HL-60 (cell line): Measurements from ENCODE around the gene OR6Y1.

Experiments used
- DNase-seq, 2 experiments: peaks; one replicate each; pipeline ENCODE4 v3.0.0-alpha.2; 2010 to 2020; ENCODE audit warnings: low read depth in 1 of 2, low spot score in 1 of 2
- H3K27ac ChIP-seq: fragments of 250-450 bp; sonication (Bioruptor Pico); replicated peaks from 2 replicates; pipeline ENCODE4 v1.5.1; 2020; ENCODE audit warnings: mild to moderate bottlenecking, moderate library complexity
- H3K27me3 ChIP-seq: fragments of 250-450 bp; sonication (Bioruptor Pico); 2 replicates; pipeline ENCODE4 v1.5.1; 2021; ENCODE audit warnings: mild to moderate bottlenecking, moderate library complexity; ENCODE audit not compliant: insufficient read depth, poor library complexity, severe bottlenecking
- H3K4me3 ChIP-seq: replicated peaks from 2 replicates; pipeline ENCODE4 v1.5.1; 2011; ENCODE audit warnings: mild to moderate bottlenecking, control low read depth, low read length; ENCODE audit not compliant: insufficient read depth
- GABPA ChIP-seq: IDR thresholded peaks from 2 replicates; pipeline ENCODE4 v1.6.1; 2012; ENCODE audit warnings: low read depth
- POLR2AphosphoS5 ChIP-seq: IDR thresholded peaks from 2 replicates; pipeline ENCODE4 v1.6.1; 2012; ENCODE audit warnings: low read depth
- SPI1 ChIP-seq: IDR thresholded peaks from 2 replicates; pipeline ENCODE4 v1.6.1; 2012; ENCODE audit warnings: low read depth, mild to moderate bottlenecking, borderline replicate concordance
- TF ChIP-seq, protein P1 (sequence below): IDR thresholded peaks from 2 replicates; pipeline ENCODE4 v1.6.1; 2012; ENCODE audit warnings: low read depth; ENCODE audit not compliant: insufficient replicate concordance
- TF ChIP-seq, protein P2 (sequence below): IDR thresholded peaks from one replicate; pipeline ENCODE4 v1.5.1; 2011; ENCODE audit warnings: low read length, control low read depth, inconsistent platforms; ENCODE audit not compliant: insufficient read depth

Gene OR6Y1

DNA sequence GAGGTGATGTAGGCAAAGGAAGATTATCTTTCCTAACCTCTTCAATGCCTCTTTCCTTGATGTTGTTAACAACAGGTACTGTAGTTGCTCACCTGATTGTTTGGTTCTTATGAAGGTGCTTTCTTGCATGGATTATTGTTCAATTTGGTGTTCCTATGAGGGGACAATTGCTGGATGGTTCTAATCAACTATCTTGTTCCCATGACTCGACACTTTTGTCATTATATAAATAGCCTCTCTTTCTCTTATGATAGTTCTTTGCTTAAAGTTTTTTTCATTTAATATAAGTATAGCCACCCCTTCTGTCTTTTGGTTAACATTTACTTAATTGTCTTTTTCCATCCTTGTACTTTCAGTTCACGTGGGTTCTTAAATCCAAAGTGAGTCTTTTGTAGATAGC lies 46.7 kb downstream of the OR6Y1 start:
- TF ChIP-seq SPI1 = no peak
- TF ChIP-seq GABPA = no peak
- TF ChIP-seq, protein P1, sequence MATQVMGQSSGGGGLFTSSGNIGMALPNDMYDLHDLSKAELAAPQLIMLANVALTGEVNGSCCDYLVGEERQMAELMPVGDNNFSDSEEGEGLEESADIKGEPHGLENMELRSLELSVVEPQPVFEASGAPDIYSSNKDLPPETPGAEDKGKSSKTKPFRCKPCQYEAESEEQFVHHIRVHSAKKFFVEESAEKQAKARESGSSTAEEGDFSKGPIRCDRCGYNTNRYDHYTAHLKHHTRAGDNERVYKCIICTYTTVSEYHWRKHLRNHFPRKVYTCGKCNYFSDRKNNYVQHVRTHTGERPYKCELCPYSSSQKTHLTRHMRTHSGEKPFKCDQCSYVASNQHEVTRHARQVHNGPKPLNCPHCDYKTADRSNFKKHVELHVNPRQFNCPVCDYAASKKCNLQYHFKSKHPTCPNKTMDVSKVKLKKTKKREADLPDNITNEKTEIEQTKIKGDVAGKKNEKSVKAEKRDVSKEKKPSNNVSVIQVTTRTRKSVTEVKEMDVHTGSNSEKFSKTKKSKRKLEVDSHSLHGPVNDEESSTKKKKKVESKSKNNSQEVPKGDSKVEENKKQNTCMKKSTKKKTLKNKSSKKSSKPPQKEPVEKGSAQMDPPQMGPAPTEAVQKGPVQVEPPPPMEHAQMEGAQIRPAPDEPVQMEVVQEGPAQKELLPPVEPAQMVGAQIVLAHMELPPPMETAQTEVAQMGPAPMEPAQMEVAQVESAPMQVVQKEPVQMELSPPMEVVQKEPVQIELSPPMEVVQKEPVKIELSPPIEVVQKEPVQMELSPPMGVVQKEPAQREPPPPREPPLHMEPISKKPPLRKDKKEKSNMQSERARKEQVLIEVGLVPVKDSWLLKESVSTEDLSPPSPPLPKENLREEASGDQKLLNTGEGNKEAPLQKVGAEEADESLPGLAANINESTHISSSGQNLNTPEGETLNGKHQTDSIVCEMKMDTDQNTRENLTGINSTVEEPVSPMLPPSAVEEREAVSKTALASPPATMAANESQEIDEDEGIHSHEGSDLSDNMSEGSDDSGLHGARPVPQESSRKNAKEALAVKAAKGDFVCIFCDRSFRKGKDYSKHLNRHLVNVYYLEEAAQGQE = no peak
- TF ChIP-seq, protein P2, sequence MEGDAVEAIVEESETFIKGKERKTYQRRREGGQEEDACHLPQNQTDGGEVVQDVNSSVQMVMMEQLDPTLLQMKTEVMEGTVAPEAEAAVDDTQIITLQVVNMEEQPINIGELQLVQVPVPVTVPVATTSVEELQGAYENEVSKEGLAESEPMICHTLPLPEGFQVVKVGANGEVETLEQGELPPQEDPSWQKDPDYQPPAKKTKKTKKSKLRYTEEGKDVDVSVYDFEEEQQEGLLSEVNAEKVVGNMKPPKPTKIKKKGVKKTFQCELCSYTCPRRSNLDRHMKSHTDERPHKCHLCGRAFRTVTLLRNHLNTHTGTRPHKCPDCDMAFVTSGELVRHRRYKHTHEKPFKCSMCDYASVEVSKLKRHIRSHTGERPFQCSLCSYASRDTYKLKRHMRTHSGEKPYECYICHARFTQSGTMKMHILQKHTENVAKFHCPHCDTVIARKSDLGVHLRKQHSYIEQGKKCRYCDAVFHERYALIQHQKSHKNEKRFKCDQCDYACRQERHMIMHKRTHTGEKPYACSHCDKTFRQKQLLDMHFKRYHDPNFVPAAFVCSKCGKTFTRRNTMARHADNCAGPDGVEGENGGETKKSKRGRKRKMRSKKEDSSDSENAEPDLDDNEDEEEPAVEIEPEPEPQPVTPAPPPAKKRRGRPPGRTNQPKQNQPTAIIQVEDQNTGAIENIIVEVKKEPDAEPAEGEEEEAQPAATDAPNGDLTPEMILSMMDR = no peak
- no peak for TF ChIP-seq POLR2AphosphoS5
- DNase-seq = no peak
- no peak overlapping the region for H3K4me3 ChIP-seq
- H3K27me3 ChIP-seq = no peaks in the 10 kb centered on the region
- no peak overlapping the region for H3K27ac ChIP-seq

DNA sequence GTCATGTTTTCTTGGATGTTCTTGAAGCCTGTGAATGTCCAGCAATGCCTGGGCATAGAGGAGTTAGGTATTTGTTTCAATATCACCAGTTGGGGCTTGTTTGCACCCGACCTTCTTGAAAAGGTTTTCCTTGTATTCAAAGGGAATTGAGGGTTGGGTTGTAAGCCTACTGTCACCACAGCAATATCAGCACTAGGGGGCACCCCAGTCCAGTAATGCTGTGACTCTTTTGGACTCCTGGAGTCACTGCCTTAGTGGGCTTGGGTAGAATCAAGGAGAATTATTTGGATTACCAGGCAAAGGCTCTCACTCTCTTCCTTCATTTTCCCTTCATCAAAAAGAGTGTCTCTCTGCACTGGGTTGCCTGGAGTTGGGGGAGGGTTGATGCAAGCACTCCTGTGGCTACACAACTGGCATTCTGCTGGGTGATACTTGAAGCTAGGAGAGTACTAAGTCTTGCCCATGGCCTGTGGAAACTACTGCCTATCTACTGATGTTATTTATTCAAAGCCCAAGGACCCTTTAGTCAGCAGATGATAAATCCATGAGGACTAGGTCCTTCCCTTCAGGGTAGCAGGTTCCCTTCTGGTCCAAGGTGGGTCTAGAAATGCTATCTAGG lies 47.7 kb downstream of the OR6Y1 start:
- Histone ChIP-seq H3K27ac (no peak overlapping the region), H3K27me3 (no peaks in the 10 kb centered on the region), H3K4me3 (no peak overlapping the region)
- TF ChIP-seq GABPA = no peak
- TF ChIP-seq, protein P2 = peak; percentile 61
- peak in 1 of 2 experiments; percentile 60 for DNase-seq

DNA sequence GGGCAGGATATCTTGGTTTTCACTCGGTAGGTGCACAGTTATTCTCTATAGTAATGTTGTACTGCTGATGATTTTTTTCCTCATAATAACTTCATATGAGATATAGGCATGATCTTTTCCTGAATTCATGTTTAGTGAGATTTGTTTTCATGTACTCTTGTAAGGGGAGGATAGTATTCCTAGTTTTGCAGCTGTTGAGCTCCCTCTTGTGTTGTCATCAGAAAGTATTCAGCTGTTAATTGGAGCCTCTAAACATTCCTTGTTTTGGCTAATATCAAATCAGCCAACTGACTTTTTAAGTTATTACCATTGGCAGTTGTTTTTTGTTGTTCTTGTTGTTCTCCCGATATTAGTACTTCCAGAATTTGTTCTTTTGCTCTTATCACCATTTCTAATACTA lies 57.8 kb downstream of the OR6Y1 start:
- TF ChIP-seq POLR2AphosphoS5 = no peak
- TF ChIP-seq, protein P1 = no peak
- TF ChIP-seq, protein P2 = peak; percentile 8
- Histone ChIP-seq H3K27ac (no peak overlapping the region), H3K4me3 (no peak overlapping the region), H3K27me3 (no peaks in the 10 kb centered on the region)
- peak in 1 of 2 experiments; percentile 21 for DNase-seq

DNA sequence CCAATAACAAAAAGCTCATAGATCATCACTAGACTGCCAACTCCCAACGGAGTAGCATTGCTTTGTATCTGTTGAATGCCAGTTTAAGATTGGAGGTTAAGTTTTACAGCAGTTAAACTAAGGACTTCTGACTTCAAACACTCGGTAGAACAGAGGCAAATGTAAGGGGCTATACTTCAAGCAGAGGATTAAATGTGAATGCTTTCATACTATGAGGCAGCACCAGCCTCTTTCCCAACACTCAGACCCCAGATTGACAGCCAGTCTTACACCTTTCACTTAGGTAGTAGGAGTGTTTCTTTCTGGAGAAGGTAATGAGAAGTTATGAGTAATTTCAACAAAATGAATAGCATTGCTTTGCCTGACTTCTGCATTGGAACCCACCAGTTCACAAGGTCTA lies 59.4 kb downstream of the OR6Y1 start:
- no peak for DNase-seq

More for the DNA sequence above, 59.4 kb downstream of the OR6Y1 start:
- no peaks in the 10 kb centered on the region for H3K27me3 ChIP-seq
- TF ChIP-seq POLR2AphosphoS5 (no peak), SPI1 (no peak), GABPA (no peak)
- TF ChIP-seq, protein P1 = no peak
- TF ChIP-seq, protein P2 = no peak
- no peak overlapping the region for H3K27ac ChIP-seq
- H3K4me3 ChIP-seq = no peak overlapping the region
